ENCODE data around the gene VEZT.
A peak's percentile ranks its signal among the peaks of the same experiment; 100 is the strongest.

Gene VEZT

GRCh38 chr12:95213119-95213518 is 4.5 kb upstream of the VEZT start:
- H3K4me1 ChIP-seq = peaks cover 17 to 53% (median 27%) of the 10 kb centered on the region in 10 experiments; a peak in 19 of 20 replicates
- no peak overlapping the region for H3K4me3 ChIP-seq
- no peak overlapping the region for H3K27ac ChIP-seq

GRCh38 chr12:95213928-95214327 is 3.7 kb upstream of the VEZT start:
- TF ChIP-seq Cebpa-rat (IDR thresholded peaks at IDR 0.05) = no peak
- H3K27me3 ChIP-seq = no peaks in the 10 kb centered on the region
- H3K4me2 ChIP-seq = peak overlapping the region in 3 of 11 experiments; percentile 15 to 84 (median 71); a peak in 4 of 22 replicates
- H3K36me3 ChIP-seq = peaks cover 0 to 7% (median 0%) of the 10 kb centered on the region in 11 experiments; a peak in 1 of 22 replicates
- peaks cover 17 to 54% (median 27%) of the 10 kb centered on the region in 10 experiments; a peak in 19 of 20 replicates for H3K4me1 ChIP-seq
- no peak overlapping the region for H3K27ac ChIP-seq
- no peak overlapping the region for H3K4me3 ChIP-seq
- H3K9ac ChIP-seq = no peak overlapping the region
- no peaks in the 10 kb centered on the region for H3K9me3 ChIP-seq (replicated peaks in 1 of 11)
- peaks cover 0 to 9% (median 0%) of the 10 kb centered on the region in 11 experiments; a peak in 5 of 22 replicates for H4K20me1 ChIP-seq

More at GRCh38 chr12:95213119-95213518, 4.5 kb upstream of the VEZT start:
- Histone ChIP-seq H3K9ac (no peak overlapping the region), H3K4me2 (peak overlapping the region in 5 of 11 experiments; percentile 31 to 71 (median 60); a peak in 11 of 22 replicates), H3K9me3 (replicated peaks in 1 of 11) (no peaks in the 10 kb centered on the region), H4K20me1 (peaks cover 0 to 2% (median 0%) of the 10 kb centered on the region in 11 experiments; a peak in 3 of 22 replicates), H3K36me3 (peaks cover 0 to 9% (median 0%) of the 10 kb centered on the region in 11 experiments; a peak in 1 of 22 replicates), H3K27me3 (no peaks in the 10 kb centered on the region)
- no peak for TF ChIP-seq Cebpa-rat (IDR thresholded peaks at IDR 0.05)

GRCh38 chr12:95214466-95214865 is 3.1 kb upstream of the VEZT start:
- Histone ChIP-seq H3K9ac (no peak overlapping the region), H3K27ac (no peak overlapping the region), H3K27me3 (no peaks in the 10 kb centered on the region), H3K36me3 (peaks cover 0 to 7% (median 0%) of the 10 kb centered on the region in 11 experiments; a peak in 1 of 22 replicates), H3K4me3 (no peak overlapping the region), H3K4me1 (peaks cover 17 to 59% (median 30%) of the 10 kb centered on the region in 10 experiments; a peak in 19 of 20 replicates), H3K4me2 (peak overlapping the region in 3 of 11 experiments; percentile 84 to 95 (median 92); a peak in 4 of 22 replicates), H4K20me1 (peaks cover 0 to 14% (median 0%) of the 10 kb centered on the region in 11 experiments; a peak in 7 of 22 replicates), H3K9me3 (replicated peaks in 1 of 11) (no peaks in the 10 kb centered on the region)
- TF ChIP-seq Cebpa-rat (IDR thresholded peaks at IDR 0.05) = no peak

- peaks cover 0 to 11% (median 3%) of the 10 kb centered on the region in 11 experiments; a peak in 7 of 22 replicates for H3K36me3 ChIP-seq
- H3K4me1 ChIP-seq = peaks cover 22 to 72% (median 39%) of the 10 kb centered on the region in 10 experiments
- peak overlapping the region; percentile 74 to 95 (median 88); a peak in 15 of 20 replicates for H3K4me3 ChIP-seq
- H3K27ac ChIP-seq = peak overlapping the region in 5 of 11 experiments; percentile 10 to 94 (median 88); a peak in 8 of 22 replicates
- H3K9ac ChIP-seq = peak overlapping the region in 7 of 11 experiments; percentile 86 to 93 (median 88); a peak in 12 of 22 replicates
- H3K27me3 ChIP-seq = no peaks in the 10 kb centered on the region
- H3K9me3 ChIP-seq (replicated peaks in 1 of 11) = peaks cover 0 to under 1% (median 0%) of the 10 kb centered on the region in 11 experiments; a peak in 1 of 22 replicates
- no peak for TF ChIP-seq Cebpa-rat (IDR thresholded peaks at IDR 0.05)
- peaks cover 0 to 28% (median 9%) of the 10 kb centered on the region in 11 experiments; a peak in 10 of 22 replicates for H4K20me1 ChIP-seq
- H3K4me2 ChIP-seq = peak overlapping the region; percentile 75 to 95 (median 85); a peak in 20 of 22 replicates
Observed at GRCh38 chr12:95215949-95216348, 1.7 kb upstream of the VEZT start.

- Histone ChIP-seq H3K4me3 (peak overlapping the region; percentile 74 to 95 (median 88)), H4K20me1 (peaks cover 0 to 37% (median 17%) of the 10 kb centered on the region in 11 experiments; a peak in 12 of 22 replicates), H3K4me1 (peaks cover 22 to 64% (median 39%) of the 10 kb centered on the region in 10 experiments), H3K4me2 (peak overlapping the region; percentile 75 to 95 (median 85)), H3K27me3 (no peaks in the 10 kb centered on the region), H3K9ac (peak overlapping the region; percentile 86 to 94 (median 90)), H3K27ac (peak overlapping the region; percentile 38 to 94 (median 86); a peak in 21 of 22 replicates), H3K9me3 (replicated peaks in 1 of 11) (peaks cover 0 to 3% (median 0%) of the 10 kb centered on the region in 11 experiments; a peak in 1 of 22 replicates), H3K36me3 (peaks cover 0 to 18% (median 10%) of the 10 kb centered on the region in 11 experiments; a peak in 9 of 22 replicates)
- TF ChIP-seq Cebpa-rat (IDR thresholded peaks at IDR 0.05) = no peak
Observed at GRCh38 chr12:95216711-95217376, 763 bp upstream of the VEZT start.

GRCh38 chr12:95218150-95219133 is 835 bp downstream of the VEZT start:
- peaks cover 0 to 21% (median 11%) of the 10 kb centered on the region in 11 experiments; a peak in 12 of 22 replicates for H3K36me3 ChIP-seq
- peak overlapping the region; percentile 78 to 94 (median 91) for H3K27ac ChIP-seq
- peak overlapping the region; percentile 86 to 94 (median 90) for H3K9ac ChIP-seq
- H4K20me1 ChIP-seq = peaks cover 0 to 51% (median 29%) of the 10 kb centered on the region in 11 experiments; a peak in 12 of 22 replicates
- peak overlapping the region; percentile 76 to 89 (median 80) for H3K4me2 ChIP-seq
- no peak for TF ChIP-seq Cebpa-rat (IDR thresholded peaks at IDR 0.05)
- H3K27me3 ChIP-seq = no peaks in the 10 kb centered on the region
- H3K4me3 ChIP-seq = peak overlapping the region; percentile 74 to 95 (median 88)
- H3K4me1 ChIP-seq = peaks cover 14 to 48% (median 33%) of the 10 kb centered on the region in 10 experiments
- H3K9me3 ChIP-seq (replicated peaks in 1 of 11) = peaks cover 0 to 3% (median 0%) of the 10 kb centered on the region in 11 experiments; a peak in 1 of 22 replicates

GRCh38 chr12:95220190-95220589 is 2.6 kb downstream of the VEZT start:
- Histone ChIP-seq H3K4me1 (peaks cover 18 to 40% (median 30%) of the 10 kb centered on the region in 10 experiments), H3K9me3 (replicated peaks in 1 of 11) (peaks cover 0 to 3% (median 0%) of the 10 kb centered on the region in 11 experiments; a peak in 1 of 22 replicates), H3K4me3 (peak overlapping the region in 1 of 10 experiments; percentile 4; a peak in 1 of 20 replicates), H3K9ac (no peak overlapping the region), H3K4me2 (peak overlapping the region; percentile 41 to 89 (median 80)), H3K36me3 (peaks cover 14 to 39% (median 27%) of the 10 kb centered on the region in 11 experiments), H3K27me3 (no peaks in the 10 kb centered on the region), H3K27ac (no peak overlapping the region), H4K20me1 (peaks cover 0 to 68% (median 43%) of the 10 kb centered on the region in 11 experiments; a peak in 14 of 22 replicates)
- TF ChIP-seq Cebpa-rat (IDR thresholded peaks at IDR 0.05) = no peak

GRCh38 chr12:95220726-95221125 is 3.1 kb downstream of the VEZT start:
- Histone ChIP-seq H3K27ac (no peak overlapping the region), H3K9me3 (replicated peaks in 1 of 11) (peaks cover 0 to 3% (median 0%) of the 10 kb centered on the region in 11 experiments; a peak in 1 of 22 replicates), H3K4me1 (peaks cover 13 to 35% (median 24%) of the 10 kb centered on the region in 10 experiments), H3K9ac (no peak overlapping the region), H3K27me3 (no peaks in the 10 kb centered on the region), H3K4me3 (no peak overlapping the region), H3K36me3 (peaks cover 19 to 44% (median 33%) of the 10 kb centered on the region in 11 experiments), H3K4me2 (peak overlapping the region in 5 of 11 experiments; percentile 3 to 89 (median 76); a peak in 3 of 22 replicates), H4K20me1 (peaks cover 0 to 74% (median 48%) of the 10 kb centered on the region in 11 experiments; a peak in 15 of 22 replicates)
- no peak for TF ChIP-seq Cebpa-rat (IDR thresholded peaks at IDR 0.05)

Data from BLaER1 treated with 17β-estradiol and CSF1 and Interleukin-3, amounts not matched to agents 10 nM and 100 nM (cell line).